SW480 (cell line): Measurements from ENCODE around the gene PLPP4.

Experiments
- DNase-seq: peaks from one replicate; pipeline ENCODE4 v3.0.0-alpha.2; 2016; ENCODE audit warnings: low spot score

PLPP4 gene

DNA sequence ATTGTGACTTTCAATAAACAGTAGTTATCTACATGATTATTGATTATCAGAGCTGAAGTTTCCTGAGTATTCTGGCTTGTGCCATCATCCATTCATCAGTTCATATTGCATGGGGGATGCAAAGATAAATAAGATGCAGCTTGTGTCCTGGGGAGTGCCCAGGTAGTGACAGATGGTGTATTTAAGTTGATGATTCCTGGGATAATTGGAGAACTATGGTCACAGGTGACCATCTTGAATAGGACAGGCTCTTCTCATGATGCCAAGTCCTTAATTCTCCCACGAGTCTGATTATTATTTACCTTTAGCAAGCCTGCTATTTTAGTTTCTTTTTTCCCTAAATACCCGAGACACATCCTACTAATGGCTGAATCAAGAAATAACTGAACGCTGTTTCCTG is 64.9 kb downstream of the PLPP4 start:
- no peak for DNase-seq

DNA sequence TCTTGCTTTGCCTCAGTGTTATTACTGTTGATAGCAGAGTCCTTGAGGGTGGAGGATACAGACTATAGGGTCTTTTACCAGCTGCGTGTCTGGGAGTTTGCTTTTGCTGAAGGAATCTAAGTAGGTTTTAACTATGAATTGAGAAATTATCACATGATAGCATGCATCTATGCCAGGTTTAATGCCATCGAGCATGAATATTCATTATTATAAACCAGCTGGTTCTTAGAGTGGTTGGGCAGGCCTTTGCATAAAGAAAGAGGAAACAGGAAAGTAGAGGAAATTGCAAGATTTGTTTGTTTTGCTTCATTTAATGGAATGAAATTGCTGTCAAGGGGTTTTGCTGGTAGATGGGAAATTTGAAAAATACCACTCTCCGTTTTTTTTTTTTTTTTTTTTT is 70.7 kb downstream of the PLPP4 start:
- DNase-seq: no peak

DNA sequence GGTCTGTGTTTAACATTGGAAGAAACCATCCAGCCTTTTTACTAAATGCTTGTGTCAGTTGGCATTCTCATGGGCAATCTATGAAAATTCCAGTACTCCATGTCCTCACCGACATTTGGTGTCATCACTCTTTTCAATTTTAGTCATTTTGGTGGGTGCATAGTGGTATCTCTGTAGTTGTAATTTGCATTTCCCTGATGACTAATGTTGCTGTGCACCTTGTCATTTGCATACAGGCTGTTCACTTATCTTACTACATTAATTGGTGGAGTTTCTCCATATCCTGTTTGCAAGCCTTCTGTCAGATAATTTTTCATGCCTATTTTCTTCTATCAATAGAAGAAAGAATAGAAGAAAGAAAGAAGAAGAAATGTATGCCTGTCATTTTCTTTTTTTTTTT is 73.7 kb downstream of the PLPP4 start:
- no peak for DNase-seq

DNA sequence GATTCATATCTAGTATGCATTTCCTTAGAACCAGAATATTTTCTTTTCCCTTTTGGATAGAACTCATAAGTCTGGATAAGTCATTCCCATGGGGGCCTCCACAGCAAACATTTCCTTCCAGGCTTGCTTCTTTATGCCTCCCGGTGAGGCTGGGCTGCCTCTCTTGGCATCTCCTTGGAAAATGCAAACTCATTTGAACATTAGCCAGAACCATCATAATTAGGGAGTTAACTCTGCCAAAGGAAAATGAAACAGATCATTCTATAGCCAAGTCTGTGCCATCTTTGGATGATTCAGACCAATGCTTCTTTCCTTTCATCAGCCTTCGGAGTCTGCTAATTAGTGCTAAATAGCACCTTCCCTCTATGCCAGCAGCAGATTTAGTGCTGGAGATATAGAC is 81.1 kb downstream of the PLPP4 start:
- DNase-seq: no peak

DNA sequence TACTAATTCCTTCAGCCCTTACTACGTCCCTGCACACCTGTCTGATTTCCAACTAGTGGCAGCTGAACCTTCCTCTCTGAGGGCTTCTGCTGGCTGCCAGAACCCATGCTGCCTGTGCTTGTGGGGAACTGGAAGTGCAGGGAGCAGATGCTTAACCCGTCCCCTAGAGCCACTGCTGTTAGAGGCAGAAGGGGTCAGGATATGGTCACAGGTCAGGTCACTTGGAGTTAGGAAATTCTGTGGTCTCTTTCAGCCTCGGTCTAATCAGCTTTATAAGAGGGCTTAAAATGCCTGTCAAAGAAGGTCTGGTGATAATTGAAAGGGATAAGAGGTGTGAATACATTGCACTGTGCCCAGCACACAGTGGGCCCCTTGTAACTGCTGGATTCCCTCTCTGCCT is 82.0 kb downstream of the PLPP4 start:
- DNase-seq: no peak

DNA sequence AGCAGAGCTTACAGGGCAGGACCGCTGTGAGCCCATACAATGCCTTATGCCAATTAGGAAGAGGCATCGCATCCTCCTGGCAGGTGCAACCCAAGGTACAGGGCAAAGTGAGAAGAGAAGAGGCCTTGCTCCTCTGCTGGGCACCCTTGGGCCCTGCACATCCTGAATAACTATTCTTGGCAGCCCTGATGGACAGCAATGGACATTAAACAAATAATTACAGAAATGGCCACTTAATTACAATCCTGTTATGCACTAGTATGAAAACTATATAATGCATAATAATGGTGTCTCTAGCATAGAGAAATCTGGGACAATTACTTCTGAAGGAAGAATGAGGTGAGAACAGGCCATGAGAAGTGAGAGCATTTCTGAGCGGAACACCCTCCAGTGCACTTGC is 83.5 kb downstream of the PLPP4 start:
- DNase-seq: no peak

DNA sequence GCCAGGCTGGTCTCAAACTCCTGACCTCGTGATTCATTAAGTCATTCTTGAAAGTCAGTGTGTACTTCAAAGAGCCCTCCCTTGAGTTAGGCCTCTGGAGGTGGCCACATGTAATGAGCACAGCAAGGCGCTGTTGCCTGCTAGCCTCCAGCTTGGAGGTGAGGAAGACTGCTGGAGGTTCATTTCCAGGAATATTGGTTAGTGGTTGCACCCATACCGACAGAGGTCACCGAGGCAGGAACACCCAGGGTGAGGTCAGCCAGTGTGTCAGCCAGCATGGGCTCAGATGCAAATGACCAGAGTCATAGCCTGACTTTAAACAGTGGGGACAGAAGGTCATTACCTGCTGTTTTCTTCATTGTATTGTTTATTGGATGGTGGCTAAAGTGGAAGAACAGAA is 85.0 kb downstream of the PLPP4 start:
- DNase-seq: no peak

DNA sequence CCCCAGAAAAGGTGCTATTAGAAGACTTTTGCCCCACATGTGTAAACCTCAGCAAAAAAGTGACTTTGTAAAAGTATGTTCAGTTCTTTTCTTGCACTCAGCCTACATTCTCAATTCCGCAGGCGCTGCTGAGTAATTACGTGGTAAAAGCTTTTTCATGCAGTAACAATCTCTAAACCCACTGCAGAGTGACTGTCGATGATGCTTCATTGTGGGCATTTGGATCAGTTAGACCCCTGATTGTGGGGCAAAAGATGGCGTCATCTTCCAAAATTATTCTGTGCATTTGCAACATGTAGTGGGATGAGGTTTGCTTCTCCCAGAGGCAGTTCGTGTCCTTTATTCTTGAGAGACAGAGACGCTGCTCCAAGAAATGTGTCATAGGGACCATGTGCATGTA is 85.6 kb downstream of the PLPP4 start:
- DNase-seq: no peak

DNA sequence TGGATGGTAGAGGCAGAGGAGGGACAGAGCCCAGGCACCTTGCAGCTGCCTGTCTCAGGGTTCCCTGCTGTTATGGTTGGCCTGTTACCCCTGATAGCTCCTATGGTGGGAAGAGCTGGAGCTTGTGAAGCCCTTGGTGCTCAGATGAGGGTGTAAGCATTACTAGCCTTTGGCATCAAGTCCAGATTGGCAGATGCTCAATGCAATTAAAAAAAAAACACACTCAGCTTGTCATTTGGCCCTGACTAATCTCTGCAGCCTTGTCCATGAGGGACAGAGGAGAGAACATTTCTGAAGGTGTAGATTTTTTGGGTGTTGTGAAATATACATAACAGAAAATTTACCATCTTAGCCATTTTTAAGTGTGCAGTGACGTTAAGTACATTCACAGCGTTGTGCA is 86.3 kb downstream of the PLPP4 start:
- DNase-seq: no peak

DNA sequence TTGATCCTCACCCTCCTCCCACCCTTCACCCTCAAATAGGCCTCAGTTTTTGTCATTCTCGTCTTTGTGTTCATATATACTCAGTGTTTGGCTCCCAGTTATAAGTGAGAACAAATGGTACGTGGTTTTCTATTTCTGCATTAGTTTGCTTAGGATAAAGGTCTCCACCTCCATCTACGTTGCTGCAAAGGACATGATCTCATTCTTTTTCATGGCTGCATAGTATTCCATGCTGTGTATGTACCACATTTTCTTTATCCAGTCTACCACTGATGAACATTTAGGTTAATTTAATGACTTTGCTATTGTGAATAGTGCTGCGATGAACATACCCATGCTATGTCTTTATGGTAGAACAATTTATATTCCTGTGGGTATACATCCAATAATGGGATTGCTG is 91.2 kb downstream of the PLPP4 start:
- no peak for DNase-seq

DNA sequence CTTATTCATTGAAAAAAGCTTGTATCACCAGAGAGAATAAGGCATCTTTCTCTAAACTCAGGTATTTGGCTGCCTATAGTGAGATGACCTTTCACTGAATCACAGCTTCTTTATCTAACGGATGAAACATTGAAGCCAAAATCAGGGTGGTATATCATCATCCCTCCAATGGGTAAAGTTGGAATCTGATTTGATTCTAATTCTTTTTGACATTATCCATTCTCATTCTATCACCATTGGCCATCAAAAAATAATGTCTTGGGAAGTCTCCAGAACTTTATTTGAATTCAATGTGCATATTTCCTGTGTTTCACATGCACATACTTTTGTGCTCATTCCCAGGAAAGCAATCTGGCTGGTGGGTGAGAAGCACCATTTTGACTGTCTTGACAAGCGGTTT is 95.2 kb downstream of the PLPP4 start:
- DNase-seq: no peak

DNA sequence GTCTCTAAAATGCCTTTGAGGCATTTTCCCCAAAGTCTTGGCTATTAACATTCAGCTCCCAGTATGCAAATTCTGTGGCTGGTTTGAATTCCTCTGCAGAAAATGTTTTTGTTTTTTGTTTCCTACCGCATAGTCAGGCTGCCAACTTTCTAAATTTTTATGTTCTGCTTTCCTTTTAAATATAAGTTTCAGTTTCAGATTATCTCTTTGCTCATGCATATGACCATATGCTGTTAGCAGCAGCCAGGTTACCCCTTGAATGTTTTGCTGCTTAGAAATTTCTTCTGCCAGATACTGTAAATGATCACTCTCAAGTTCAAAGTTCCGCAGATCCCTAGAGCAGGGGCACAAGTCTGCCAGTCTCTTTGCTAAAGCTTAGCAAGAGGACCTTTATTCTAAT is 96.9 kb downstream of the PLPP4 start:
- DNase-seq: no peak

DNA sequence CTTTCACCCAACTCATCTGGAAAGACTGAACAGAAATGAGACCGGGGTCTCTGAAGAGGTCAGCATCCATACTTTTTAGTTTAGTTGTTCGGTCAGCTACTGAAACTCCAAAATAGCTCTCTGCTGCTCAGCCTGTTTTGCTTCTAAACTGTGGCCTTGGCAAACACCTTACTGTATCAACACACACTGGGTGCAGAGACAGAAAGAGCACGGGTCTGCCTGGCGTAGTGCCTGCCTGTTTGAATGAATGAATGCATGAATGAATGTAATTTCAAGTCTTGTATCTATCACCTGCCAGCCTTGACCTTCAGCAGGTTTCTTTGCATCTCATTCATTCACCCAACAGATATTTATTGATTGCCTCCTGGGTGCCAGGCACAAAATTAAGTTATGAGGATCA is 98.4 kb downstream of the PLPP4 start:
- DNase-seq: no peak

DNA sequence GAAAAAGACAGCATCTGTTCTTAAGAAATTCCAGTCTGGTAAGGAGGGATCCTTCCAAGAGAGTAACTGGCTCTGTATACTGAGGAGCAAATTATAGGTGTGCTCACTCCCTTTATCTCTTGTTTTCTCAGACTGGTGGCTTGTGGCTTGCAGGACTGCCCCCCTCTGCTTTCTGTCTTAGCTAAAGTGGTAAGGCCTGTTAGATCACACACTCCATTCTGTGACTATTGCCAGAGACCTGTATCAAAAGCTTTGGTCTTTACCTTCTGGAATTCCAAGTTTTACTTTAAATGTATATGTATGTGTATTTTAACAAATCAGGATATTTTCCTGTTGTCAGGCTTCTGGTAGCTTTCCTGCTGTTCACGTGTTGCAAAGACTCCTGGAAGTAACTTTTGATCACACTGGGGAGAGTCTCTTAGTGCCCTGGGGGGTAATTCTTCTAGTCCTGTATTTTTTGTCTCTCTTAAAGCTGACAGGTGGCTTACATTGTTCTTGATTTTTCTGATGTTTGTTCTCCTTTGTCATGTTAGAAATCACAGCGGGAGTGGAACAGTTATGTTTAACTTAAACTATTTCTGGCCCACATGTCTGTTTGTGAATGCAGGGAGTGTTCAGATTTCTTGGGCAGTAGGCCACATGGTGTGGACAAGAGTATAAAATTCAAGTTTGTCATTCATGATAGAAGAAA is 99.0 kb downstream of the PLPP4 start:
- DNase-seq: no peak

DNA sequence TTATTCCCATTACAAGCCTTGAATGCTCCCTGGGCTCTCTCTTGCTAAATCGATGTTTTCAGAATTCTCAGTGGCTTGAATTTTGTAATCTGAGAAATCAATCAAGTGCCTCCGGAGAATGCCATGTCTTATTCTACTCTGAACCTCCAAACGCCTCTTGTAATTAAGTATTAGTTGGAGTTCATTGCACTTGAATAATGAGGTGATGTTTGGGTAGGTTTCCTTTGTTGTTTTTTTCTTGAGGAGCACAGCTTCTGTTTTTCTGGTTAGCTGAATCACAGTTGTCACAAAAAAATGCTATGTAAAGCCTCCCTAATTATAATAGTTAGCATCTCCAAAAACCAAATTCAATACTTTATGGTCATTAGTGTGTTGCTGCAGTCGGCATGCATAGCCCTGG is 100.3 kb downstream of the PLPP4 start:
- no peak for DNase-seq

DNA sequence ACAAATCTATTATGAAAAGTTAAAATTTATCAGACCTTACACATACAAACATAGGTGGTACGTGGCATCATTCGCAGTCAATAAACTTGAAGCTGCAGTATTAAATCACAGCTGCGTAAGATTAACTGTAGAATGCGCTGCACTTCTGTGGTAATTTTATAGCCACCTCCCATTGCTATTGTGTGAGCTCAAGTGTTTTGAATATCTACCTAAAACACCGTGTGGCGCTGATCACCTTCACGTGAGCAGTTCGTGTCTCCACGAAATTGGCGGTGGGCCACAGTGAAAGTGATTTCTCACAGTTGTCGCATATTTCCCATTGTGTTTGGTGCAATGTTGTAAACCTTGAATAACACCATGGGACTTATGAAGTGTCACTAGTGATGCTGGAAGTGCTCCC is 102.8 kb downstream of the PLPP4 start:
- no peak for DNase-seq

DNA sequence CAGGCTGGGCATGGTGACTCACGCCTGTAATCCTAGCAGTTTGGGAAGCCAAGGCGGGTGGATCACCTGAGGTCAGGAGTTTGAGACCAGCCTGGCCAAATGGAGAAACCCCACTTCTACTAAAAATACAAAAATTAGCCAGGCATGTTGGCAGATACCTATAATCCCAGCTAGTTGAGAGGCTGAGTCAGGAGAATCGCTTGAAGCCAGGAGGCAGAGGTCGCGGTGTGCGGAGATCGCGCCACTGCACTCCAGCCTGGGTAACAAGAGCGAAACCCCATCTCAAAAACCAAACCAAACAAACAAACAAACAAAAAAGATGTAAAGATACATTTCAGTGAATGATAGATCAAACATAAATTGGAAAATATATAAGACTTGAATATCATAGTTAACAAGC is 105.9 kb downstream of the PLPP4 start:
- no peak for DNase-seq

DNA sequence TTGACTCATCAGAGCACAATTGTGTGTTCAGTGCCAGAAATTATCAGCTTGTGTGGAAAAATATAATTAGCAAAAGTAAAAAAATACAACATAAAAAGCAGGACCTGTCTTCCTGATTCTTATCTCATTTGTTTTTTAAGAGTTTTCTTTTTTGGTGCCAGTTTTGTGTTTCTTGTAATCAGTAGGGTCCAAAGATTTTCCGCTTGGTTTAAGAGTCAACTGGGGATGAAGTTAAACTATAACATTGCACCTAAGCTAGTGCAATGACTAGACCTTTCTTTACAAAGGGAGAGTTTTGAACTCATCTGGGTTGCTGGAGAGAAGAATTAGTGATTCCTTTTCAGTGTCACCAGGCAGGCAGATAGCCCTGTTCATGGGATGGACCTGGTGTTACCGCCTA is 113.4 kb downstream of the PLPP4 start:
- DNase-seq: no peak

DNA sequence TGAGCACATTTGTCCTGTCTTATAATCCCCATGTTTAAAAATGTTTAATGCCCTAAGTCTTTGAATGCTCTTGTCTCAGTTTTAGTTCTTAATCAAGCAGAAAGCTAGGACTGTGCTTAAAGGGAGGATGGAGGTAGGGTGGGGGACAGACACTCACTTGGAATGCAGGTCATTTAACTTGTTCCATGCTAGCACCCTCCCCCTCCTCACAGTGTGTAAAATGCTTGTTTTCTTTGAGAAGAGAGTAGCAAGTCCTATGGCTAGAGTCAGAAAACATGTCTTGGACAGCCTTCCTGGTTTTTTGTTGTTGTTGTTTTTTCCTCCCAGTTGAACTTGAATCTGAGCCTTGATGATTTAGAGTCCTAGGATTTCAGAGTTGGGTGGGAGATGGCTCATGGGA is 114.2 kb downstream of the PLPP4 start:
- DNase-seq: no peak

DNA sequence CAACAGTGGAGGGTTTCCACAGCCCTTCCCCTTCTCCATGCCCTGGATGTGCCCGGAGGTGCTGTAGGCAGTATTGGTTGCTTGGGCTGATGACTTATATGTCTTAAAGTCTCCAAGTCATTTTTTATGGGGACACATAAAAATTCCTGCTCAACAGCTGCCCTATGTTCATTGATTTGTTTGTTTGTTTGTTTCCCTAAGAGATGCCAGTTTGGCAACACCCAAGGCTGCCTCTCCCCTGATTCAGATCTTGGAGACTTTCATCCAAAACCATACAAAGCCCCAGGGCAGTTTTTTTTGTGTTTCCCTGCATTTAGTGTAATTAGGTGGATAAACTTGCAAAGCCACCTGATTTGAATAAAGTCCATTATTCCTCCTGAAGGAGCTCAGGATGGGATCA is 115.3 kb downstream of the PLPP4 start:
- no peak for DNase-seq

DNA sequence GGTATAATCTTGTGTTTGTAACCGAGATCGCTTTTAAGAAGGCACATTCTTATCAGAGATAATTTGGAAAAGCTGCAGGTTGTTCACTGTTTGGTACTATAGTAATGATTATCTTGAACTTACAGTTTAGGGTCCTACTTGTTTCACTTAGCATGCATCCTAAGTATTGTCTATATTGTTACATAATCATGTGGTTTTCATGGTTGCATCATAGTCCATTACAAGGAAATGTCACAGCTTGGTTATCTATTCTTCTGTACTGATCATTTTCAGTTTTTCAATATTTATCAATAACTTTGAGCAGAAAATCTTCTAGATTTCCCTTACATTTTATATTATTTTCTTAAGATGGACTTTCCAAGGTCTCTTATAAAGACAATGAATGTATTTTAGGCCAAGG is 116.3 kb downstream of the PLPP4 start:
- DNase-seq: no peak

DNA sequence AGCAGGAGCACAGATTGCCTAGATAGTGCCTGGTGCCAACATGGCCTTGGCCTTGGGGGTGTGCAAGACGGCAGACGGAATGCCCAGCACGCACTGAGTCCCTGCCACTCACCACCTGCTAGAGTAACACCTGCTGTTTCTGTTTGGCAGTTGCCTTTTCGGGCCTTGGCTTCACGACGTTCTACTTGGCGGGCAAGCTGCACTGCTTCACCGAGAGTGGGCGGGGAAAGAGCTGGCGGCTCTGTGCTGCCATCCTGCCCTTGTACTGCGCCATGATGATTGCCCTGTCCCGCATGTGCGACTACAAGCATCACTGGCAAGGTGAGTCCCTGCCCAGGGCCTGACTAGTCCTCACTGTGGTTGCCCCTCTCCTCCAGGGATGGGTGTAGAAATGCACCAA is 118.0 kb downstream of the PLPP4 start:
- no peak for DNase-seq

DNA sequence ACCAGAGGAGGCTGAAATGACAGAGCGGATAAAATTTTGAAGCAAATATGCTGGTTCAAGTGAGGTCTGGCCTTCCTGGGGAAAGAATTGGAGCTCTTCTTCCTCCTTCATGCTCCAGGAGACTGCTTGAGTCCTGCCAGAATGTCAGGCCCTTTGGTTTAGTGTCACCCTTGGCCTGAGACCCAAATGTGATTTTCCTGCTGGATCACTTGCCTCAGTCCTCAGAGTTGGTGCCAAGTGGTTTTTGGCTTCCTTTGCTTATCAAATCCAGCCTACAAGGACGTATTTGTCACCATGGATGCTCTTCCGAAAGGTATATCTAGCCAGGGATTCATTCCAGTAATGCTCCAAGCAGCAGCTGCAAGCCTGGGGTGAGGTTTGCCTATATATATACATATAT is 118.4 kb downstream of the PLPP4 start:
- no peak for DNase-seq

DNA sequence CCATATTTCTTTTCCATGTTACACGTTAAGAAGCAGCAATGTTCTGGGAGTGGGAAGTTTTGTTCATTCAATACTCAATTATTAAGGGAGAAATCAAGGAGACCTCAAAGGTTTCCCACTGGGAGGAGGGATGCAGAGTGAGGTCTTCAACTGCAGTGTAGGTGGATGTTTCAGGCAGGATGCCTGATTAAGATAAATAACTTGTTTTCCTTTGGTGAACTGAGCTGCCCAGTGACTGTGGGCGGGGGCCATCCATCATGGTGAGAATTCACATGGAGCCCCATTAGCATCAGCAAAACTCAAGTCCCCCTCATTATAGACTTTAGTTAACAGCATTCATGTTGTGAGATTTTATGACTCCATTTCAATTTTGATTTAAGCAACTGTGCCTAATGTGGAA is 121.1 kb downstream of the PLPP4 start:
- DNase-seq: no peak

DNA sequence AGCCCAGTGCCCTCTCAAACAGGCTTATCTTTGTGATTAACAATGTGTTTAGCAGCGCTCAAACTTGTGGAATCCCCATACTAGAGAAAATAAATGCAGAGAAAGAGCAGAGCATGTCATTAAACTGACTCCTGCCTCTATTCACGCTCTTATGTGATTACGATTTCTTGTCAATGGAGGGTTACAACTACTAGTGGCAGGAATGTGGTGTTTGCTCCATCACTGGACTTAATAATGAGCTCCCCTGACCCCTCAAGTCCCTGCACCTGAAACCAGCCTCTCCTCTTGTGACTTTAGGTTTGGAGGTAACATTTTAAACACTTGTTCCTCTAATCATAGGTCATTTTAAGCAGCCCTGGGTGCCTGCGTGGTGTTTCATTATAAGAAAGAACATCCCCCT is 121.9 kb downstream of the PLPP4 start:
- no peak for DNase-seq
